Trophoblast cell (in vitro differentiated cells and primary cell): ENCODE measurements around the gene NDP.
"Not testable (repeated sequence)": the region's sequence is repeated elsewhere in the genome, so short reads cannot be mapped to it uniquely, and the experiment has no call there.

Experiments used
- DNase-seq, 2 donors: peaks; one replicate each; pipeline ENCODE4 v3.0.0-alpha.2; 2016
- H2AFZ ChIP-seq: 2 replicates; pipeline ENCODE4 v1.6.1; 2013; ENCODE audit warnings: low read length, moderate library complexity, mild to moderate bottlenecking; ENCODE audit not compliant: insufficient read depth, poor library complexity
- H2AK5ac ChIP-seq: 2 replicates; pipeline ENCODE4 v1.6.1; 2013; ENCODE audit warnings: mild to moderate bottlenecking, low read length
- H2BK120ac ChIP-seq: 2 replicates; pipeline ENCODE4 v1.6.1; 2013; ENCODE audit warnings: low read length, mild to moderate bottlenecking, moderate library complexity; ENCODE audit not compliant: insufficient read depth, poor library complexity
- H2BK12ac ChIP-seq: 2 replicates; pipeline ENCODE4 v1.6.1; 2013; ENCODE audit warnings: mild to moderate bottlenecking, low read length, moderate library complexity
- H2BK5ac ChIP-seq: 2 replicates; pipeline ENCODE4 v1.6.1; 2013; ENCODE audit warnings: low read length, low read depth, moderate library complexity, mild to moderate bottlenecking; ENCODE audit not compliant: poor library complexity
- H3K14ac ChIP-seq: 2 replicates; pipeline ENCODE4 v1.6.1; 2013; ENCODE audit warnings: mild to moderate bottlenecking, low read length
- H3K18ac ChIP-seq: 2 replicates; pipeline ENCODE4 v1.6.1; 2013; ENCODE audit warnings: mild to moderate bottlenecking, low read length
- H3K23ac ChIP-seq: 2 replicates; pipeline ENCODE4 v1.6.1; 2013; ENCODE audit warnings: low read length
- H3K27ac ChIP-seq: 2 replicates; pipeline ENCODE4 v1.5.1; 2013; ENCODE audit warnings: low read depth, mild to moderate bottlenecking, inconsistent platforms, low read length, moderate library complexity
- H3K27me3 ChIP-seq: 2 replicates; pipeline ENCODE4 v1.6.1; 2013; ENCODE audit warnings: inconsistent platforms, mild to moderate bottlenecking, low read length, moderate library complexity; ENCODE audit not compliant: insufficient read depth
- H3K36me3 ChIP-seq, 2 experiments: 1 replicate in 1 of 2; 2 replicates in 1 of 2; pipeline ENCODE4 v1.6.1; 2013; ENCODE audit warnings: low read length in 2 of 2, mild to moderate bottlenecking in 2 of 2, moderate library complexity in 1 of 2; ENCODE audit not compliant: insufficient read depth in 2 of 2, control insufficient read depth in 1 of 2
- H3K4ac ChIP-seq: 2 replicates; pipeline ENCODE4 v1.6.1; 2013; ENCODE audit warnings: low read depth, mild to moderate bottlenecking, low read length, moderate library complexity
- H3K4me1 ChIP-seq, 2 experiments: 1 replicate in 1 of 2; 2 replicates in 1 of 2; pipeline ENCODE4 v1.6.1; 2013; ENCODE audit warnings: low read length in 2 of 2, mild to moderate bottlenecking in 2 of 2, moderate library complexity in 1 of 2; ENCODE audit not compliant: insufficient read depth in 2 of 2, control insufficient read depth in 1 of 2
- H3K4me2 ChIP-seq: 2 replicates; pipeline ENCODE4 v1.6.1; 2013; ENCODE audit warnings: inconsistent platforms, mild to moderate bottlenecking, low read length, moderate library complexity
- H3K4me3 ChIP-seq: 2 replicates; pipeline ENCODE4 v1.5.1; 2013; ENCODE audit warnings: mild to moderate bottlenecking, low read depth, low read length, inconsistent platforms
- H3K79me1 ChIP-seq: one replicate; pipeline ENCODE4 v1.6.1; 2013; ENCODE audit warnings: low read length
- H3K79me2 ChIP-seq: 2 replicates; pipeline ENCODE4 v1.6.1; 2013; ENCODE audit warnings: low read length, mild to moderate bottlenecking; ENCODE audit not compliant: control insufficient read depth, insufficient read depth, poor library complexity
- H3K9ac ChIP-seq: 2 replicates; pipeline ENCODE4 v1.6.1; 2013; ENCODE audit warnings: mild to moderate bottlenecking, low read length
- H3K9me3 ChIP-seq: 2 replicates; pipeline ENCODE4 v1.6.1; 2013; ENCODE audit warnings: low read depth, mild to moderate bottlenecking, control low read depth, inconsistent platforms, low read length; ENCODE audit not compliant: insufficient read depth
- H4K12ac ChIP-seq: 2 replicates; pipeline ENCODE4 v1.6.1; 2013; ENCODE audit warnings: low read depth, mild to moderate bottlenecking, low read length, moderate library complexity
- H4K8ac ChIP-seq: 2 replicates; pipeline ENCODE4 v1.6.1; 2013; ENCODE audit warnings: low read depth, mild to moderate bottlenecking, low read length, moderate library complexity
- H4K91ac ChIP-seq: one replicate; pipeline ENCODE4 v1.6.1; 2013; ENCODE audit warnings: low read depth, mild to moderate bottlenecking, low read length, moderate library complexity
- WGBS: extraction: QIAGEN DNeasy Blood & Tissue Kit; methylation state at CpG from one replicate; pipeline ENCODE4 v1.1.7; 2013; ENCODE audit warnings: missing lambda C conversion rate; ENCODE audit not compliant: insufficient read length, insufficient coverage; ENCODE audit errors: extremely low coverage; 5-methylcytosine and 5-hydroxymethylcytosine counted together

The NDP gene

DNA sequence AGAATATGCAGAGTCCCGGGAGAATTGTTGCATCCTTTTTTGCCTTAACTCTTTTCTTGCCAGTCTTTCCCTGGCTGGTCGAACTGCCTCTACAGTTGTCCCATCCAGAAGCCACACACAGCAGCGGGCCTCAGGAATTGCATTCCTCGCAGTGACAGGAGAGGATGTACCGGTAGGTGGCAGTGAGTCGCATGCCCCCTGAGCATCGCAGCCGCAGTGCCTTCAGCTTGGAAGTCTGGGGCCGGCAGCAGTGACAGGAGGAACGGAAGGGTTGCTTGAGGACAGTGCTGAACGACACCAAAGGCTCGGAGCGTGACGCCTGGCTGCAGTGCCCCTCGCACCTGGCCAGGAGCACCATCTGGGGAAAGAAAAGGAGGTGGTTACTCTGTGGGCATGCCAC lies 23.5 kb downstream of the NDP start:
- Histone ChIP-seq H3K23ac (no peak overlapping the region), H2BK5ac (no peak overlapping the region), H3K27ac (no peak overlapping the region), H2BK120ac (no peak overlapping the region), H2AK5ac (no peak overlapping the region), H3K18ac (no peak overlapping the region), H2AFZ (no peak overlapping the region), H3K36me3 (no peaks in the 10 kb centered on the region), H3K79me1 (no peaks in the 10 kb centered on the region), H3K27me3 (no peaks in the 10 kb centered on the region), H4K91ac (no peak overlapping the region), H2BK12ac (no peak overlapping the region), H3K4ac (no peak overlapping the region), H3K4me3 (no peak overlapping the region), H3K9me3 (no peaks in the 10 kb centered on the region), H4K8ac (no peak overlapping the region), H3K9ac (no peak overlapping the region), H4K12ac (no peak overlapping the region), H3K4me1 (peaks cover 0 to 2% of the 10 kb centered on the region in 2 experiments), H3K14ac (no peak overlapping the region), H3K79me2 (no peaks in the 10 kb centered on the region), H3K4me2 (peak overlapping the region; percentile 45)
- DNase-seq, result peak; percentile 2 to 43
- no CpG with 5 or more reads among the region's 15 CpGs for WGBS

DNA sequence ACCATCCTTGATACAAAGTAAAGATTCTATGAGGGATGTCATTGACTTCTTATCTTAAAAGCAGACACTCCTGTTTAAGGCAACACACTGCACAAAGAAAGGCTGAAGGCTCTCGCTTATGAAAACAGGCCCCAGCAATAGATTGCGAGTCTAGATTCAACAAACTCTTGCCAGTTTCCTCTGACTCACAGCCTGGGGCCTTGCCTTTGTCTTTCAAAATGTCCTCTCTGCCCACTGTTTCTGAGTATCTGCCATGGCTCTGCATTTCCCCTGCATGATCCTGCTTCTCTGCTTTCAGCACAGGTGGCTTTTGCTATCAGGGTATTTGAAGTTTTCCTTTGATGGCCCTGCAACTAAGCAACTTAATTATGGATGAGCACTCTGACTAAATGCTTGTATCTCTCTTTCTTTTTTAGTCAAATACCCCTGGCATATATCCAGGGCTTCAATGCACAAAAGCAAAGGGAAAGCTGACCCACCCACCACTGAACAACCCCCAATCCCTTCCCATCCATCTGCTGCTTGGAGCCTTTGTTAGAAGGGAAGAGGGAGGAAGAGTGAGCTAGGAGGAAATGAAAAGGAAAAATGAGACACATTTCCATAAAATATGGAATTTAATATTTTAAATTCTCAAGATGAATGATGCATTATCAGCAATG lies 32.2 kb downstream of the NDP start:
- Histone ChIP-seq H4K91ac (no peak overlapping the region), H2BK5ac (no peak overlapping the region), H3K79me2 (no peaks in the 10 kb centered on the region), H3K4me3 (no peak overlapping the region), H3K79me1 (no peaks in the 10 kb centered on the region), H3K18ac (no peak overlapping the region), H2AFZ (no peak overlapping the region), H3K4me1 (no peaks in the 10 kb centered on the region), H3K9me3 (no peaks in the 10 kb centered on the region), H4K12ac (no peak overlapping the region), H3K27me3 (no peaks in the 10 kb centered on the region), H3K9ac (no peak overlapping the region), H3K4me2 (no peak overlapping the region), H3K23ac (no peak overlapping the region), H2AK5ac (no peak overlapping the region), H3K4ac (no peak overlapping the region), H3K27ac (no peak overlapping the region), H2BK120ac (no peak overlapping the region), H3K36me3 (no peaks in the 10 kb centered on the region), H3K14ac (no peak overlapping the region), H2BK12ac (no peak overlapping the region), H4K8ac (no peak overlapping the region)
- no peak for DNase-seq
- WGBS, result no CpG with 5 or more reads among the region's 2 CpGs

DNA sequence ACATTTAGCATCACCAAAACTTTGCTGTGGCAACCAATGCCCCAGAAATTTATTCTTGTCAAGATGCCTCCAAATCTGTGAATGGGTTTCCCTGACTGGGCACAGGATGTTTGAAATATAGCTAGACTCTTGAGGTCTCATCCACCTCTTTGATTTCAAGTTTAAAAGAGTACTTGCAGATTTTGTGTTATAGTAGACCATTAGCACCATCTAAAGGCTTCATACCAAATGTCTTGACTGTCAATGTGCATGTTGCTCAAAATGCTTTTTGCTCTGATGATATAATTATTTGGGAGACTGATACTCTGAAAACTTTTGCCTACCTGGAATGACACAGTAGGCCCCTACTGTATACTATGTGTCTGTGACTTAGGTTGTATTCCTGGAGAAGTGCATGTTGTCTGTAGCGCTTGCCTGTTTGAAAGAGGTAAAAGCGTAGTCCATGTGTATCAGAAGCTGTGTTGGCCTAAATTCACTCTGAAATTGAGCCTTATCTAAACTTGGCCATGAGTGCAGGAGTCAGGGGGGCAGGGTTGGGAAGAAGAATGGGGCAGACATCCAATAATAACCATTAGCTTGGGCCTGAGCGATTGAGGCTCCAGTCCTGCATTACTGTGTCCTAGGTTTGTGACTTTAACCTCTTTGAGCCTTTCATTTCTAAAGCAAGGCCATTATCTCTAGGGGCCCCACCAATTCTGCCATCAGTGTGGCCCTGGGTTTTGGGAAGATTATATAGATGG lies 33.8 kb downstream of the NDP start:
- H3K4me1 ChIP-seq, result no peaks in the 10 kb centered on the region
- no CpG with 5 or more reads among the region's 3 CpGs for WGBS
- no peak overlapping the region for H4K91ac ChIP-seq
- H2AK5ac ChIP-seq, result no peak overlapping the region
- H3K14ac ChIP-seq, result no peak overlapping the region
- H3K9ac ChIP-seq, result no peak overlapping the region
- no peaks in the 10 kb centered on the region for H3K79me2 ChIP-seq
- no peak overlapping the region for H2BK12ac ChIP-seq
- H3K18ac ChIP-seq, result no peak overlapping the region
- no peak overlapping the region for H3K23ac ChIP-seq
- peak in 1 of 2 donors; percentile 18 for DNase-seq
- H2AFZ ChIP-seq, result no peak overlapping the region
- no peaks in the 10 kb centered on the region for H3K9me3 ChIP-seq
- H3K79me1 ChIP-seq, result no peaks in the 10 kb centered on the region
- no peak overlapping the region for H4K12ac ChIP-seq
- H3K36me3 ChIP-seq, result no peaks in the 10 kb centered on the region
- H2BK5ac ChIP-seq, result no peak overlapping the region
- H3K4me2 ChIP-seq, result no peak overlapping the region
- no peak overlapping the region for H2BK120ac ChIP-seq
- H4K8ac ChIP-seq, result no peak overlapping the region
- no peak overlapping the region for H3K27ac ChIP-seq
- no peak overlapping the region for H3K4ac ChIP-seq
- H3K4me3 ChIP-seq, result no peak overlapping the region
- H3K27me3 ChIP-seq, result no peaks in the 10 kb centered on the region

DNA sequence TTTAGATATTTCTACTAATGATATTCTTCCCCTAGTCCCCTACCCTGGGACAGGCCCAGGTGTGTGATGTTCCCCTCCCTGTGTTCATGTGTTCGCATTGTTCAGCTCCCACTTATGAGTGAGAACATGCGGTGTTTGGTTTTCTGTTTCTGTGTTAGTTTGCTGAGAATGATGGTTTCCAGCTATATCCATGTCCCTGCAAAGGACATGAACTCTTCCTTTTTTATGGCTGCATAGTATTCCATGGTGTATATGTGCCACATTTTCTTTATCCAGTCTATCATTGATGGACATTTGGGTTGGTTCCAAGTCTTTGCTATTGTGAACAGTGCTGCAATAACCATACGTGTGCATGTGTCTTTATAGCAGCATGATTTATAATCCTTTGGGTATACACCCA lies 51.2 kb downstream of the NDP start:
- no CpG with 5 or more reads among the region's 3 CpGs for WGBS
- H3K23ac ChIP-seq, H4K12ac ChIP-seq, H4K91ac ChIP-seq, H3K4me1 ChIP-seq, H3K9me3 ChIP-seq, H3K4me3 ChIP-seq, H2BK5ac ChIP-seq, H3K14ac ChIP-seq, H3K4ac ChIP-seq, H3K27ac ChIP-seq, H3K9ac ChIP-seq, H3K36me3 ChIP-seq, H3K27me3 ChIP-seq, DNase-seq, H3K79me2 ChIP-seq, H2BK120ac ChIP-seq, H2AK5ac ChIP-seq, H2BK12ac ChIP-seq, H3K4me2 ChIP-seq, H3K18ac ChIP-seq, H4K8ac ChIP-seq, H3K79me1 ChIP-seq, H2AFZ ChIP-seq: not testable (repeated sequence)
